Left ventricle myocardium superior (tissue), 1 donor: ENCODE results near the gene STK32B. TPM values are rescaled to one million over a fixed set of nuclear protein-coding genes. Genes with fewer than 3 reads are reported as not detected.

Experiments used
- ATAC-seq: fragments of 200-7000 bp; cut with Tn5 transposase; one replicate; pipeline ENCODE4 v1.9.1; 2020; ENCODE audit warnings: mild to moderate bottlenecking, moderate library complexity
- DNase-seq: peaks from one replicate; pipeline ENCODE4 v3.0.0-alpha.2; 2020
- intact Hi-C: fragments of 100-400 bp; cut with micrococcal nuclease; formaldehyde crosslinking; loops from one replicate; pipeline ENCODE4 v1.11.0; 2022
- total RNA-seq: library from RNA; stranded (reverse); fragmentation: NEBNext Ultra II Directional; extraction: Animal tissue kit (Norgen Biotek cat#: 25700); gene quantifications from one replicate; pipeline ENCODE4 v1.2.1, GENCODE V29; 2021
- donor health status: DM: no; HTN: yes; CAD: no; lungs with severe emphysema.

The STK32B gene
- total RNA-seq, 1 donor from 2014 or later = 1.4 TPM

GRCh38 chr4:5444918-5445517 is 393.7 kb downstream of the STK32B start:
- no peak for ATAC-seq
- no peak for DNase-seq
- intact Hi-C loops = no loop called here

GRCh38 chr4:5446595-5447226 is 395.4 kb downstream of the STK32B start:
- ATAC-seq = no peak
- DNase-seq = no peak
- intact Hi-C loops = no loop called here

GRCh38 chr4:5447755-5448154 is 396.5 kb downstream of the STK32B start:
- ATAC-seq = no peak
- no peak for DNase-seq

GRCh38 chr4:5448221-5448620 is 396.9 kb downstream of the STK32B start:
- intact Hi-C loops = no loop called here
- ATAC-seq (no peak), DNase-seq (no peak)

More at GRCh38 chr4:5447755-5448154, 396.5 kb downstream of the STK32B start:
- intact Hi-C loops = no loop called here

- ATAC-seq (no peak), DNase-seq (no peak)
- intact Hi-C loops = no loop called here
Measured at GRCh38 chr4:5451243-5451642, 400.0 kb downstream of the STK32B start.

DNA sequence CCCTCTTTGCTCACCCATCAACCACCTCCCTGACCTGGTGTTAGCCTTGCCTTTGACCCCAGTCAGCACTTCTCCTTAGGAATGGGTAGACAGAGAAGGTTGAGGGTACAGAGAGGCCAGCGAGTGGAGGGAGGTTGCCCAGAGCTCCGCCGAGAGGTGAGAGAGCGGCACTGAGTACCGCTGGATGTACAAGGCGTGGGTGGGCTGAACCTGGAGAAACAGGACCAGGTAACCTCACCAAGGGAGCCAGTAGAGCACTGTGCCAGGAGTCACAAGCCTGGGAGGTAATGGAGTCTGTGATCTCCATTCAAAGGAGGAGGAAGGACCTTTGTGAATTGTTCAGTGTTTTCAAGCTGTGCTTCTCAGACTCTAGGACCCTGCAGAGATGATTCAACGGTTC is 400.9 kb downstream of the STK32B start:
- intact Hi-C loops = no loop called here
- no peak for ATAC-seq
- DNase-seq = no peak

- DNase-seq = no peak
- no peak for ATAC-seq
- intact Hi-C loops = no loop called here
Measured at GRCh38 chr4:5455003-5455585, 403.8 kb downstream of the STK32B start.

- ATAC-seq (no peak), DNase-seq (no peak)
- intact Hi-C loops = no loop called here
Measured at GRCh38 chr4:5456296-5456845, 405.1 kb downstream of the STK32B start.

GRCh38 chr4:5458676-5459075 is 407.4 kb downstream of the STK32B start:
- DNase-seq (no peak), ATAC-seq (no peak)
- intact Hi-C loops = no loop called here

- DNase-seq (no peak), ATAC-seq (no peak)
- intact Hi-C loops = no loop called here
Measured at GRCh38 chr4:5459236-5459635, 408.0 kb downstream of the STK32B start.

GRCh38 chr4:5460106-5460801 is 409.0 kb downstream of the STK32B start:
- no peak for ATAC-seq
- peak; percentile 39 for DNase-seq
- intact Hi-C loops = no loop called here

DNA sequence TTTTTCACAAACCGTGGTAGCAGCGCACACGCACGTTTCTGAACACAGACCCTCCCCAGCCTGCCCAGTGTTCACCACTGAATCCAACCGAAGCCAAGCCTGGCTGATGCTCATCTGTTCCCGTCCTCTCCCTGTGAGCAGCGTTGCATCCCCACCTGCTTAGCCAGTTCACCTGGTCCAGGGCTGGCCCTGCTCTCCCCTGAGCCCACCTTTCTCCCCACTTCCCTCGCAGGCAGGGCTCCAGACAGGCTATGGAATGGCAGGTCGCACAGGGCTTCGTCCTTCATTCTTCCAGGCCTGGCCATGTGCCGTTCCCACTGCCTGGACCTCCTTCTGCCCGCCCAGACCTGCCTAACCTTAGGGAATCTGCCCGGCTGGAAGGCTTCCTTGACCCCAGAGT is 410.2 kb downstream of the STK32B start:
- DNase-seq (no peak), ATAC-seq (no peak)
- intact Hi-C loops = no loop called here

DNA sequence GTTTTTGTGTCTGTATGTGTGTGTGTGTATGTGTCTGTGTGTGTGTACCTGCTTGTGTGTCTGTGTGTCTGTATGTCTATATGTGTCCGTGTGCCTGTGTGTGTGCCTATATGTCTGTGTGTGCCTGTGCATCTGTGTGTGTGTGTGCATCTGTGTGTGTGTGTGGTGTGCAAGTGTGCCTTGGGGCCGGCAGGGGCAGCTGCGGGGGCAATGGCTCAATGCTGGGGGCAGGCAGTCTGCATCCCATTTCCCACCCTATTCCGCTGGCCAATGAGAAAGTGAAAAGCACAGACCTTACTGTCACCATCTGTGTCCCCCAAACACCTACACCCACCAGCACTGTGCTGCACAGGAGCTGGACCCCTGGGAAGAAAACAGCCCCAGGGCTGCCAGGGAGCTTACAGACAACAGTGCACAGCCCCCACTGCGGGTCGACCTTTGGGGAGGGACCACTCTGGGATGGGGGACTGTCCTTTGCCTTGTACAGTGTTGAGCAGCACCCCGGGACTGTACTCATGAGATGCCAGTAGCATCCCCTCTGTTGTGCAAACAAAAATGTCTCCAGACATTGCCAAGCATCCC is 411.1 kb downstream of the STK32B start:
- intact Hi-C loops = no loop called here

GRCh38 chr4:5462896-5463295 is 411.6 kb downstream of the STK32B start:
- ATAC-seq (no peak), DNase-seq (no peak)
- intact Hi-C loops = no loop called here

More for the DNA sequence above, 411.1 kb downstream of the STK32B start:
- ATAC-seq (no peak), DNase-seq (no peak)

GRCh38 chr4:5463361-5463760 is 412.1 kb downstream of the STK32B start:
- no peak for DNase-seq
- no peak for ATAC-seq

GRCh38 chr4:5463936-5464650 is 412.8 kb downstream of the STK32B start:
- intact Hi-C loops = no loop called here
- DNase-seq = no peak
- ATAC-seq = no peak

More at GRCh38 chr4:5463361-5463760, 412.1 kb downstream of the STK32B start:
- intact Hi-C loops = no loop called here

GRCh38 chr4:5465529-5465928 is 414.2 kb downstream of the STK32B start:
- intact Hi-C loops = no loop called here
- ATAC-seq = no peak
- DNase-seq = no peak

- DNase-seq (no peak), ATAC-seq (no peak)
- intact Hi-C loops = no loop called here
Measured at GRCh38 chr4:5465956-5466355, 414.7 kb downstream of the STK32B start.

GRCh38 chr4:5467111-5467510 is 415.8 kb downstream of the STK32B start:
- DNase-seq (no peak), ATAC-seq (no peak)
- intact Hi-C loops = no loop called here
